Spinal cord (tissue), 4 donors: ENCODE results near the gene SPOUT1. TPM values are rescaled to one million over a fixed set of nuclear protein-coding genes. Genes with fewer than 3 reads are reported as not detected.

Experiments
- polyA plus RNA-seq, 2 donors: library from polyadenylated mRNA; unstranded; fragments of 120-200 nt; gene quantifications; one replicate each; pipeline ENCODE4 v1.2.1, GENCODE V29; 2013; ENCODE audit not compliant: insufficient read length in 2 of 2
- total RNA-seq, 2 donors: library from RNA; depleted of rRNA in 1 of 2; stranded (reverse); fragments of 120-200 nt in 1 of 2; fragments of >200 nt in 1 of 2; gene quantifications; one replicate each; pipeline versions ENCODE4 v1.2.3 to v1.2.4, GENCODE V29; 2013 to 2014

The SPOUT1 gene
- total and polyA plus RNA-seq, 4 donors, result 12.2 to 57.7 (median 39.4) TPM

Other genes starting within 250 kb of the SPOUT1 start
- gene DYNC2I2, start 172.9 kb downstream of the SPOUT1 start, total RNA-seq, result 10 to 100 TPM; 23.0 to 65.3 TPM
- 10 to 100 TPM; 62.9 to 63.1 TPM for gene DYNC2I2, start 172.9 kb downstream of the SPOUT1 start, polyA plus RNA-seq
- gene SET, start 140.6 kb downstream of the SPOUT1 start, total RNA-seq, result 100 to 1,000 TPM; 445 to 512 TPM
- gene SET, start 140.6 kb downstream of the SPOUT1 start, polyA plus RNA-seq, result 100 to 1,000 TPM; 398 to 461 TPM
- gene PKN3, start 127.3 kb downstream of the SPOUT1 start, total RNA-seq, result 1 to 10 TPM; 1.1 to 5.5 TPM
- 1 to 10 TPM; 5.5 to 5.9 TPM for gene PKN3, start 127.3 kb downstream of the SPOUT1 start, polyA plus RNA-seq
- gene ZDHHC12, start 105.7 kb downstream of the SPOUT1 start, total RNA-seq, result 10 to 100 TPM in 1 of 2 donors, 1 to 10 TPM in 1; 3.5 to 12.6 TPM
- gene ZDHHC12, start 105.7 kb downstream of the SPOUT1 start, polyA plus RNA-seq, result 10 to 100 TPM; 11.2 to 15.0 TPM
- gene ZER1, start 57.9 kb downstream of the SPOUT1 start, total RNA-seq, result 10 to 100 TPM; 23.1 to 34.1 TPM
- gene ZER1, start 57.9 kb downstream of the SPOUT1 start, polyA plus RNA-seq, result 10 to 100 TPM; 51.5 to 55.3 TPM
- 10 to 100 TPM; 11.4 to 13.9 TPM for gene TBC1D13, start 42.5 kb downstream of the SPOUT1 start, total RNA-seq
- gene TBC1D13, start 42.5 kb downstream of the SPOUT1 start, polyA plus RNA-seq, result 10 to 100 TPM; 31.4 to 36.0 TPM
- gene ENDOG, start 11.3 kb downstream of the SPOUT1 start, total RNA-seq, result 10 to 100 TPM; 14.2 to 28.2 TPM
- 10 to 100 TPM; 35.5 to 36.9 TPM for gene ENDOG, start 11.3 kb downstream of the SPOUT1 start, polyA plus RNA-seq
- gene KYAT1, start 52.2 kb upstream of the SPOUT1 start, total RNA-seq, result 10 to 100 TPM in 1 of 2 donors, 1 to 10 TPM in 1; 8.9 to 12.1 TPM
- gene KYAT1, start 52.2 kb upstream of the SPOUT1 start, polyA plus RNA-seq, result 10 to 100 TPM; 14.5 to 20.5 TPM
- 10 to 100 TPM; 28.5 to 31.8 TPM for gene LRRC8A, start 52.3 kb upstream of the SPOUT1 start, total RNA-seq
- 10 to 100 TPM; 53.9 to 57.4 TPM for gene LRRC8A, start 52.3 kb upstream of the SPOUT1 start, polyA plus RNA-seq
- gene PHYHD1, start 91.2 kb upstream of the SPOUT1 start, total RNA-seq, result 10 to 100 TPM in 1 of 2 donors, 1 to 10 TPM in 1; 7.8 to 29.9 TPM
- 10 to 100 TPM; 23.2 to 27.4 TPM for gene PHYHD1, start 91.2 kb upstream of the SPOUT1 start, polyA plus RNA-seq
- gene DOLK, start 117.8 kb upstream of the SPOUT1 start, total RNA-seq, result 10 to 100 TPM; 17.8 to 22.8 TPM
- gene DOLK, start 117.8 kb upstream of the SPOUT1 start, polyA plus RNA-seq, result 10 to 100 TPM; 20.1 to 22.0 TPM
- 10 to 100 TPM; 30.3 to 31.4 TPM for gene NUP188, start 117.9 kb upstream of the SPOUT1 start, total RNA-seq
- 10 to 100 TPM; 33.7 to 43.6 TPM for gene NUP188, start 117.9 kb upstream of the SPOUT1 start, polyA plus RNA-seq
- gene SH3GLB2, start 198.5 kb upstream of the SPOUT1 start, total RNA-seq, result 100 to 1,000 TPM in 1 of 2 donors, 10 to 100 TPM in 1; 62.8 to 138 TPM
- gene SH3GLB2, start 198.5 kb upstream of the SPOUT1 start, polyA plus RNA-seq, result 100 to 1,000 TPM; 130 to 160 TPM
- gene MIGA2, start 206.8 kb upstream of the SPOUT1 start, total RNA-seq, result 10 to 100 TPM; 21.2 to 29.4 TPM
- 10 to 100 TPM; 24.4 to 35.6 TPM for gene MIGA2, start 206.8 kb upstream of the SPOUT1 start, polyA plus RNA-seq